HG03025 (cell line): ENCODE data around the gene RIPK4.

Experiments used
- ATAC-seq: cut with Tn5 transposase; IDR thresholded peaks from one replicate; pipeline ENCODE4 v1.9.1; 2021; ENCODE audit warnings: mild to moderate bottlenecking, moderate library complexity; ENCODE audit not compliant: unreplicated experiment, low FRiP score

The RIPK4 gene

GRCh38 chr21:41755934-41756773, 10.7 kb downstream of the RIPK4 start:
- no peak for ATAC-seq

- no peak for ATAC-seq
Measured at GRCh38 chr21:41755258-41755933, 11.5 kb downstream of the RIPK4 start.

- ATAC-seq = no peak
Measured at GRCh38 chr21:41754479-41754891, 12.4 kb downstream of the RIPK4 start.

GRCh38 chr21:41753006-41753898, 13.6 kb downstream of the RIPK4 start:
- no peak for ATAC-seq

GRCh38 chr21:41752231-41752681, 14.6 kb downstream of the RIPK4 start:
- ATAC-seq = no peak

GRCh38 chr21:41751611-41752011, 15.2 kb downstream of the RIPK4 start:
- ATAC-seq = no peak

- ATAC-seq = no peak
Measured at GRCh38 chr21:41750532-41751151, 16.2 kb downstream of the RIPK4 start.

GRCh38 chr21:41750051-41750450, 16.8 kb downstream of the RIPK4 start:
- no peak for ATAC-seq

GRCh38 chr21:41749286-41749685, 17.6 kb downstream of the RIPK4 start:
- no peak for ATAC-seq

GRCh38 chr21:41747943-41748738, 18.7 kb downstream of the RIPK4 start:
- ATAC-seq = no peak

- ATAC-seq = no peak
Measured at GRCh38 chr21:41746744-41747006, 20.2 kb downstream of the RIPK4 start.

GRCh38 chr21:41745971-41746743, 20.7 kb downstream of the RIPK4 start:
- no peak for ATAC-seq

- no peak for ATAC-seq
Measured at GRCh38 chr21:41745026-41745820, 21.6 kb downstream of the RIPK4 start.

GRCh38 chr21:41744028-41744930, 22.6 kb downstream of the RIPK4 start:
- ATAC-seq = no peak

GRCh38 chr21:41743321-41744027, 23.4 kb downstream of the RIPK4 start:
- ATAC-seq = no peak

GRCh38 chr21:41742073-41742875, 24.6 kb downstream of the RIPK4 start:
- ATAC-seq = no peak
